Progenitor cell of endocrine pancreas (in vitro differentiated cells): ENCODE data around the gene ASPA. TPM values are rescaled to one million over a fixed set of nuclear protein-coding genes. Genes with fewer than 3 reads are reported as not detected.

Experiments used
- DNase-seq: peaks from one replicate; pipeline ENCODE4 v3.0.0; 2021; ENCODE audit warnings: low spot score; ENCODE audit not compliant: unreplicated experiment
- H3K27ac Mint-ChIP-seq: 2 replicates; pipeline ENCODE4 v1.8.0; 2021; ENCODE audit warnings: mild to moderate bottlenecking, moderate library complexity, mixed read lengths
- H3K27me3 Mint-ChIP-seq: 2 replicates; pipeline ENCODE4 v1.8.0; 2021; ENCODE audit warnings: mixed read lengths
- H3K36me3 Mint-ChIP-seq: 2 replicates; pipeline ENCODE4 v1.8.0; 2022; ENCODE audit warnings: mixed read lengths; ENCODE audit not compliant: insufficient read depth
- H3K4me1 Mint-ChIP-seq: 2 replicates; pipeline ENCODE4 v1.8.0; 2021; ENCODE audit warnings: low read depth, mixed read lengths
- H3K4me3 Mint-ChIP-seq: 2 replicates; pipeline ENCODE4 v1.8.0; 2021; ENCODE audit warnings: low read depth, mild to moderate bottlenecking, moderate library complexity, mixed read lengths
- H3K9me3 Mint-ChIP-seq: 2 replicates; pipeline ENCODE4 v1.8.0; 2021; ENCODE audit warnings: low read depth, mixed read lengths
- CTCF ChIP-seq: fragments of 200-600 bp; sonication (generic); IDR thresholded peaks from one replicate; pipeline ENCODE4 v1.5.0; 2021; ENCODE audit warnings: antibody characterized with exemption, mild to moderate bottlenecking; ENCODE audit not compliant: unreplicated experiment
- total RNA-seq: library from RNA; stranded (reverse); gene quantifications from 2 replicates; pipeline ENCODE4 v1.2.1, GENCODE V29; 2021

Gene ASPA
- total RNA-seq, 1 donor from 2014 or later, result not detected

GRCh38 chr17:3524024-3524423 is 48.2 kb downstream of the ASPA start:
- Mint-ChIP-seq H3K36me3 (no peaks in the 10 kb centered on the region), H3K9me3 (no peaks in the 10 kb centered on the region), H3K27ac (no peak overlapping the region), H3K4me1 (peaks cover 4% of the 10 kb centered on the region), H3K27me3 (no peaks in the 10 kb centered on the region), H3K4me3 (no peak overlapping the region)
- TF ChIP-seq CTCF, result no peak
- no peak for DNase-seq

- Mint-ChIP-seq H3K4me3 (no peak overlapping the region), H3K9me3 (no peaks in the 10 kb centered on the region), H3K27ac (no peak overlapping the region)
Measured at GRCh38 chr17:3526491-3526890, 50.7 kb downstream of the ASPA start.

GRCh38 chr17:3526971-3527370 is 51.2 kb downstream of the ASPA start:
- no peak overlapping the region for H3K4me3 Mint-ChIP-seq
- no peak overlapping the region for H3K27ac Mint-ChIP-seq
- no peak for TF ChIP-seq CTCF
- DNase-seq, result no peak
- H3K9me3 Mint-ChIP-seq, result no peaks in the 10 kb centered on the region
- no peaks in the 10 kb centered on the region for H3K36me3 Mint-ChIP-seq
- H3K27me3 Mint-ChIP-seq, result no peaks in the 10 kb centered on the region
- peaks cover 6% of the 10 kb centered on the region for H3K4me1 Mint-ChIP-seq

More at GRCh38 chr17:3526491-3526890, 50.7 kb downstream of the ASPA start:
- DNase-seq, result no peak
- H3K36me3 Mint-ChIP-seq, result no peaks in the 10 kb centered on the region
- TF ChIP-seq CTCF, result no peak
- H3K27me3 Mint-ChIP-seq, result no peaks in the 10 kb centered on the region
- peaks cover 6% of the 10 kb centered on the region for H3K4me1 Mint-ChIP-seq

DNA sequence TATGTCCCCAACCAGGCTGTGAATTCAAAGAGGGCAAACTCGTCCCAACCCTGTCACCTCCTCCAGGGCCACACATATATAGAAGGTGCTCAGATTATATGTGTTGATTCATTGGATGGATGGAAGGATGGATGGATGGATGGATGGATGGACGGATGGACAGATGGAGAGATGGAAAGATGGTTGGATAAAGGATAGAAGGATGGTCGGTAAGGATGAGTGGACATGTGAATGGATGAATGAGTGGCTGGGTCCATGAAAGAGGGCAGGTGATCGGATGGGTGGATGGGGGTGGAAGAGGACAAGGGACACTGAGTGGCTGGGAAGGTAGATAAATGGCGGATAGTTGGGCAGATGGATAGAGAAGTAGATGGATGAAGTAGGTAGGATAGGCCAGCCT is 51.7 kb downstream of the ASPA start:
- no peaks in the 10 kb centered on the region for H3K9me3 Mint-ChIP-seq
- H3K27me3 Mint-ChIP-seq, result no peaks in the 10 kb centered on the region
- no peak overlapping the region for H3K4me3 Mint-ChIP-seq
- H3K4me1 Mint-ChIP-seq, result peaks cover 6% of the 10 kb centered on the region
- TF ChIP-seq CTCF, result no peak
- no peaks in the 10 kb centered on the region for H3K36me3 Mint-ChIP-seq
- no peak overlapping the region for H3K27ac Mint-ChIP-seq
- DNase-seq, result no peak

GRCh38 chr17:3527896-3528295 is 52.1 kb downstream of the ASPA start:
- H3K4me3 Mint-ChIP-seq, result no peak overlapping the region
- no peaks in the 10 kb centered on the region for H3K36me3 Mint-ChIP-seq
- H3K9me3 Mint-ChIP-seq, result no peaks in the 10 kb centered on the region
- no peak overlapping the region for H3K27ac Mint-ChIP-seq
- TF ChIP-seq CTCF, result no peak
- no peak for DNase-seq
- H3K27me3 Mint-ChIP-seq, result no peaks in the 10 kb centered on the region
- H3K4me1 Mint-ChIP-seq, result peaks cover 6% of the 10 kb centered on the region
